K562 (cell line): Measurements from ENCODE around the gene TRABD. TPM values are rescaled to one million over a fixed set of nuclear protein-coding genes. Genes with fewer than 3 reads are reported as not detected.

Source experiments
- CBX1 ChIP-seq: sonication (generic); IDR thresholded peaks from 2 replicates; pipeline ENCODE4 v1.6.1; 2016; ENCODE audit warnings: antibody characterized with exemption, low read depth, mild to moderate bottlenecking
- DDX20 ChIP-seq: fragments of 450-650 bp; IDR thresholded peaks from 2 replicates; pipeline ENCODE4 v1.6.1; 2016; ENCODE audit warnings: missing genetic modification characterization, low read depth, mild to moderate bottlenecking, missing compliant biosample characterization, moderate library complexity
- EZH2 ChIP-seq: IDR thresholded peaks from 2 replicates; pipeline ENCODE4 v1.6.1; 2012; ENCODE audit warnings: low read depth, mild to moderate bottlenecking, inconsistent platforms, low read length, borderline replicate concordance
- GTF2E2 ChIP-seq: fragments of 200-800 bp; sonication (Bioruptor generic); IDR thresholded peaks from 2 replicates; pipeline ENCODE4 v1.6.1; 2016; ENCODE audit warnings: missing genetic modification characterization, missing compliant biosample characterization
- GTF2F1 ChIP-seq: IDR thresholded peaks from 2 replicates; pipeline ENCODE4 v1.6.1; 2011; ENCODE audit warnings: low read depth, low read length, improper control_type of control experiment
- JUNB ChIP-seq: fragments of 450-650 bp; formaldehyde crosslinking; conservative IDR thresholded peaks from 2 replicates; pipeline ENCODE4 v1.4.0; 2020; ENCODE audit warnings: mild to moderate bottlenecking
- MTF1 ChIP-seq: fragments of 250-450 bp; sonication (Bioruptor Pico); IDR thresholded peaks from 2 replicates; pipeline ENCODE4 v1.9.0; 2021; ENCODE audit warnings: moderate library complexity, mild to moderate bottlenecking, inconsistent platforms, borderline replicate concordance
- NR4A1 ChIP-seq, 2 experiments: fragments of 250-450 bp in 1 of 2; fragments of 450-650 bp in 1 of 2; sonication (Bioruptor Pico) in 1 of 2; IDR thresholded peaks; 2 replicates each; pipeline versions ENCODE4 v1.4.0 to v1.6.1; 2016 to 2020; ENCODE audit warnings: mild to moderate bottlenecking in 2 of 2, missing compliant biosample characterization in 1 of 2, missing genetic modification characterization in 1 of 2, moderate library complexity in 1 of 2
- NRF1 ChIP-seq, 2 experiments: fragments of 450-650 bp; IDR thresholded peaks in 1 of 2; conservative IDR thresholded peaks in 1 of 2; 2 replicates each; pipeline ENCODE4 v1.6.1; 2014; ENCODE audit warnings: mild to moderate bottlenecking in 2 of 2
- PHB ChIP-seq: fragments of 250-450 bp; sonication (Bioruptor Pico); IDR thresholded peaks from 2 replicates; pipeline ENCODE4 v1.5.0; 2021
- POLR2AphosphoS5 ChIP-seq: IDR thresholded peaks from 2 replicates; pipeline ENCODE4 v1.6.1; 2011; ENCODE audit warnings: mild to moderate bottlenecking, low read depth, low read length, moderate library complexity; ENCODE audit not compliant: control insufficient read depth, insufficient read depth
- RBM22 ChIP-seq: fragments of 200-400 bp; formaldehyde crosslinking; IDR thresholded peaks from 2 replicates; pipeline ENCODE4 v1.6.1; 2018; ENCODE audit warnings: low read length, low read depth; ENCODE audit not compliant: poor library complexity, severe bottlenecking
- RNF2 ChIP-seq: sonication (generic); IDR thresholded peaks from 2 replicates; pipeline ENCODE4 v1.6.1; 2016
- SNIP1 ChIP-seq: fragments of 450-650 bp; IDR thresholded peaks from 2 replicates; pipeline ENCODE4 v1.7.1; 2017; ENCODE audit warnings: low read depth, mild to moderate bottlenecking
- SPI1 ChIP-seq: IDR thresholded peaks from 2 replicates; pipeline ENCODE4 v1.6.1; 2011; ENCODE audit warnings: low read depth, low read length, control low read depth, borderline replicate concordance
- TBP ChIP-seq: optimal IDR thresholded peaks from 2 replicates; pipeline ENCODE3; 2011; ENCODE audit warnings: low read depth, low read length, improper control_type of control experiment
- polyA plus RNA-seq, 8 experiments: library from polyadenylated mRNA; depleted of rRNA in 4 of 8; stranded (reverse) in 5 of 8; unstranded in 3 of 8; fragments of >200 nt; fragmentation: Nextera tagmentation in 2 of 8; fragmentation: Illumina TruSeq in 1 of 8; extraction: Ambion mirVana in 2 of 8; extraction: Trizol in 1 of 8; gene quantifications; 2 replicates each; pipeline versions ENCODE4 v1.2.1 to v1.2.3, GENCODE V29; 2011 to 2014; ENCODE audit warnings: inconsistent platforms in 1 of 8, missing spikeins in 1 of 8
- total RNA-seq, 7 experiments: library from RNA; depleted of rRNA in 6 of 7; stranded (reverse); fragments of >200 nt in 6 of 7; fragmentation: Illumina TruSeq in 2 of 7; extraction: Trizol in 2 of 7; gene quantifications; 2 replicates each; pipeline versions ENCODE4 v1.2.1 to v1.2.3, GENCODE V29; 2011 to 2021; ENCODE audit warnings: low replicate concordance in 1 of 7
- TF ChIP-seq, protein P1 (sequence below): fragments of 200-800 bp; sonication (Bioruptor generic); IDR thresholded peaks from 2 replicates; pipeline ENCODE4 v1.6.1; 2017; ENCODE audit warnings: missing genetic modification characterization, missing compliant biosample characterization
- TF ChIP-seq, protein P2 (sequence below): sonication (generic); formaldehyde crosslinking; IDR thresholded peaks from 2 replicates; pipeline ENCODE4 v1.9.0; 2022; ENCODE audit warnings: mild to moderate bottlenecking, missing genetic modification reagents
- TF ChIP-seq, protein P3 (sequence below): fragments of 250-450 bp; sonication (Bioruptor Pico); IDR thresholded peaks from 2 replicates; pipeline ENCODE4 v1.8.0; 2022; ENCODE audit warnings: inconsistent platforms
- TF ChIP-seq, protein P4 (sequence below): fragments of 450-650 bp; formaldehyde crosslinking; IDR thresholded peaks from 2 replicates; pipeline ENCODE4 v1.4.0; 2022; ENCODE audit warnings: mild to moderate bottlenecking, moderate library complexity
- TF ChIP-seq, protein P5 (sequence below): fragments of 250-450 bp; sonication (Bioruptor Pico); IDR thresholded peaks from 2 replicates; pipeline ENCODE4 v1.4.0; 2020; ENCODE audit warnings: mild to moderate bottlenecking, moderate library complexity, borderline replicate concordance

The TRABD gene
- total and polyA plus RNA-seq, 9 of the 15 experiments (the other 6 are each of a cell fraction or from before 2014, with no cell fraction given) = 0.08 to 62.9 (median 14.0) TPM

DNA sequence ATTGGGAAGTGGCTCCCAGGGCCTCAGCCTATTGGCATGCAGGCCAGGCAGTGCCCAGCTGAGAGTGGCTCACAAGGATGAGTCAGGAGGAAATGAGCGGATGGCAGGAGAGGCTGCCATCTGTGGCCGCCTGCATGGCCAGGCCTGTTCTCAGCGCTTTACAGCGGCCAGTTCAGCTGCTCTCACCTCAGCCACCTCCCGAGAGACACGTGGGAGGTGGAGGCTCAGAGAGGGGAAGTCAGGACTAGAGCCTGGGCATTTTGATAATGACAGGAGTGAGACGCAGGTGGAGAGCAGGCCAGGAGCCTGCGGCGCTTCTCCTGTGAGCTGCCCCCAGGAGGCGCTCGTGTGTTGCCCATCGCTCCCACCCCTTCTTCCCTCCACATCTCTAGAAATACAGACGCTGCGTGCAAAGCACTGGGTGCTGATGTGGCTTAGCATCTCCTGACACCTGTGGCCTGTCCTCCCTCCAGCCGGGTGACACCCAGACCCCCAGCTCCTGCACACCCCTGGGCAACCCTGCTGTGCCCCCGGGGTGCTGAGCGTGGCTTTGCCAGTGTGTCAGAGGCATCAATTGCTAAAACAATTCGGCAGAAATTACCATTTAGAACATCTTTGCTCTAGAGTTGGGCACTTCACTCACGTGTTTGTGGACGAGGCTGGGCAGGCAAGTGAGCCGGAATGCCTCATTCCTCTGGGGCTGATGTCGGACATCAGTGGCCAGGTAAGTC lies 36.6 kb upstream of the TRABD start (continued):
- TF ChIP-seq, protein P1, sequence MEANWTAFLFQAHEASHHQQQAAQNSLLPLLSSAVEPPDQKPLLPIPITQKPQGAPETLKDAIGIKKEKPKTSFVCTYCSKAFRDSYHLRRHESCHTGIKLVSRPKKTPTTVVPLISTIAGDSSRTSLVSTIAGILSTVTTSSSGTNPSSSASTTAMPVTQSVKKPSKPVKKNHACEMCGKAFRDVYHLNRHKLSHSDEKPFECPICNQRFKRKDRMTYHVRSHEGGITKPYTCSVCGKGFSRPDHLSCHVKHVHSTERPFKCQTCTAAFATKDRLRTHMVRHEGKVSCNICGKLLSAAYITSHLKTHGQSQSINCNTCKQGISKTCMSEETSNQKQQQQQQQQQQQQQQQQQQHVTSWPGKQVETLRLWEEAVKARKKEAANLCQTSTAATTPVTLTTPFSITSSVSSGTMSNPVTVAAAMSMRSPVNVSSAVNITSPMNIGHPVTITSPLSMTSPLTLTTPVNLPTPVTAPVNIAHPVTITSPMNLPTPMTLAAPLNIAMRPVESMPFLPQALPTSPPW (CRISPR knock-in tag) = 0 out of 2 replicates have a peak, but pooled peaks have one; percentile 36
- TF ChIP-seq DDX20 (tag) (no peak), GTF2E2 (tag) (no peak), RNF2 (no peak), NRF1 (conservative IDR thresholded peaks at IDR 0.05 in 1 of 2, IDR thresholded peaks at IDR 0.05 in 1 of 2) (peak; percentile 24 to 48; a peak in 1 of 4 replicates), GTF2F1 (no peak), SNIP1 (no peak), SPI1 (peak; percentile 73; the same call in 1 of the 2 replicates), POLR2AphosphoS5 (no peak), JUNB (CRISPR knock-in tag) (no peak), EZH2 (no peak), NR4A1 (CRISPR knock-in tag; IDR thresholded peaks at IDR 0.05) (no peak), NR4A1 (tag; IDR thresholded peaks at IDR 0.05) (no peak), CBX1 (no peak), TBP (no peak), MTF1 (no peak), RBM22 (no peak), PHB (CRISPR knock-in tag) (no peak)
- TF ChIP-seq, protein P2, sequence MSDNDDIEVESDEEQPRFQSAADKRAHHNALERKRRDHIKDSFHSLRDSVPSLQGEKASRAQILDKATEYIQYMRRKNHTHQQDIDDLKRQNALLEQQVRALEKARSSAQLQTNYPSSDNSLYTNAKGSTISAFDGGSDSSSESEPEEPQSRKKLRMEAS (CRISPR knock-in tag) = peak; percentile 74
- TF ChIP-seq, protein P3, sequence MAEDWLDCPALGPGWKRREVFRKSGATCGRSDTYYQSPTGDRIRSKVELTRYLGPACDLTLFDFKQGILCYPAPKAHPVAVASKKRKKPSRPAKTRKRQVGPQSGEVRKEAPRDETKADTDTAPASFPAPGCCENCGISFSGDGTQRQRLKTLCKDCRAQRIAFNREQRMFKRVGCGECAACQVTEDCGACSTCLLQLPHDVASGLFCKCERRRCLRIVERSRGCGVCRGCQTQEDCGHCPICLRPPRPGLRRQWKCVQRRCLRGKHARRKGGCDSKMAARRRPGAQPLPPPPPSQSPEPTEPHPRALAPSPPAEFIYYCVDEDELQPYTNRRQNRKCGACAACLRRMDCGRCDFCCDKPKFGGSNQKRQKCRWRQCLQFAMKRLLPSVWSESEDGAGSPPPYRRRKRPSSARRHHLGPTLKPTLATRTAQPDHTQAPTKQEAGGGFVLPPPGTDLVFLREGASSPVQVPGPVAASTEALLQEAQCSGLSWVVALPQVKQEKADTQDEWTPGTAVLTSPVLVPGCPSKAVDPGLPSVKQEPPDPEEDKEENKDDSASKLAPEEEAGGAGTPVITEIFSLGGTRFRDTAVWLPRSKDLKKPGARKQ (CRISPR knock-in tag) = no peak
- TF ChIP-seq, protein P4, sequence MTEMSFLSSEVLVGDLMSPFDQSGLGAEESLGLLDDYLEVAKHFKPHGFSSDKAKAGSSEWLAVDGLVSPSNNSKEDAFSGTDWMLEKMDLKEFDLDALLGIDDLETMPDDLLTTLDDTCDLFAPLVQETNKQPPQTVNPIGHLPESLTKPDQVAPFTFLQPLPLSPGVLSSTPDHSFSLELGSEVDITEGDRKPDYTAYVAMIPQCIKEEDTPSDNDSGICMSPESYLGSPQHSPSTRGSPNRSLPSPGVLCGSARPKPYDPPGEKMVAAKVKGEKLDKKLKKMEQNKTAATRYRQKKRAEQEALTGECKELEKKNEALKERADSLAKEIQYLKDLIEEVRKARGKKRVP (CRISPR knock-in tag) = no peak
- TF ChIP-seq, protein P5, sequence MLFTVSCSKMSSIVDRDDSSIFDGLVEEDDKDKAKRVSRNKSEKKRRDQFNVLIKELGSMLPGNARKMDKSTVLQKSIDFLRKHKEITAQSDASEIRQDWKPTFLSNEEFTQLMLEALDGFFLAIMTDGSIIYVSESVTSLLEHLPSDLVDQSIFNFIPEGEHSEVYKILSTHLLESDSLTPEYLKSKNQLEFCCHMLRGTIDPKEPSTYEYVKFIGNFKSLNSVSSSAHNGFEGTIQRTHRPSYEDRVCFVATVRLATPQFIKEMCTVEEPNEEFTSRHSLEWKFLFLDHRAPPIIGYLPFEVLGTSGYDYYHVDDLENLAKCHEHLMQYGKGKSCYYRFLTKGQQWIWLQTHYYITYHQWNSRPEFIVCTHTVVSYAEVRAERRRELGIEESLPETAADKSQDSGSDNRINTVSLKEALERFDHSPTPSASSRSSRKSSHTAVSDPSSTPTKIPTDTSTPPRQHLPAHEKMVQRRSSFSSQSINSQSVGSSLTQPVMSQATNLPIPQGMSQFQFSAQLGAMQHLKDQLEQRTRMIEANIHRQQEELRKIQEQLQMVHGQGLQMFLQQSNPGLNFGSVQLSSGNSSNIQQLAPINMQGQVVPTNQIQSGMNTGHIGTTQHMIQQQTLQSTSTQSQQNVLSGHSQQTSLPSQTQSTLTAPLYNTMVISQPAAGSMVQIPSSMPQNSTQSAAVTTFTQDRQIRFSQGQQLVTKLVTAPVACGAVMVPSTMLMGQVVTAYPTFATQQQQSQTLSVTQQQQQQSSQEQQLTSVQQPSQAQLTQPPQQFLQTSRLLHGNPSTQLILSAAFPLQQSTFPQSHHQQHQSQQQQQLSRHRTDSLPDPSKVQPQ (CRISPR knock-in tag) = no peak
